ENCODE measurements around the gene PNPLA1.

DNA sequence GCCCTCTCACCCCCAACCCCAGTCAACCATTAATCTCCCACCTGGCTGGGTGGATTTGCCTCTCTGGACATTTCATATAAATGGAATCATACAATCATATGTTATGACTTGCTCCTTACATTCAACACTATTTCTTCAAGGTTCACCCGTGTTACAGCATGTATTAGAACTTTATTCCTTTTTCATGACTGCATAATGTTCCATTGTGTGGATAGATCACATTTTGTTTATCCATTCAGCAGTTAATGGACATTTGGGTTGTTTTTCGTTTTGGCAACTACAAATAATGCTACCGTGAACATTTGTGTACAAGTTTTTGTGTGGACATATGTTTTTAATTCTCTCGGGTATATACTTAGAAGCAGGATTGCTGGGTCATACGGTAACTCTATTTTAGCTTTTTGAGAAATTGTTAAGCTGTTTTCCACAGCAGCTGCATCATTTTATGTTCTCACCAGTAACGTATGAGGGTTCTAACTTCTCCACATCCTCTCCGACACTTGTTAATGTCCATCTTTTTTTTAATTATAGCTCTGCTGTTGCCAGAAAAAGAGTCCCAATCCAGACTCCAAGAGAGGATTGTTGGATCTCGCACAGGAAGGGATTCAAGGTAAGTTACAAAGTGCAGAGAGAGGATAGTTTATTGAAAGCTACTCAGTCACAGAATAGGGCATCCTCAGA, 82.8 kb downstream of the PNPLA1 start:
- TF ChIP-seq, protein P1, sequence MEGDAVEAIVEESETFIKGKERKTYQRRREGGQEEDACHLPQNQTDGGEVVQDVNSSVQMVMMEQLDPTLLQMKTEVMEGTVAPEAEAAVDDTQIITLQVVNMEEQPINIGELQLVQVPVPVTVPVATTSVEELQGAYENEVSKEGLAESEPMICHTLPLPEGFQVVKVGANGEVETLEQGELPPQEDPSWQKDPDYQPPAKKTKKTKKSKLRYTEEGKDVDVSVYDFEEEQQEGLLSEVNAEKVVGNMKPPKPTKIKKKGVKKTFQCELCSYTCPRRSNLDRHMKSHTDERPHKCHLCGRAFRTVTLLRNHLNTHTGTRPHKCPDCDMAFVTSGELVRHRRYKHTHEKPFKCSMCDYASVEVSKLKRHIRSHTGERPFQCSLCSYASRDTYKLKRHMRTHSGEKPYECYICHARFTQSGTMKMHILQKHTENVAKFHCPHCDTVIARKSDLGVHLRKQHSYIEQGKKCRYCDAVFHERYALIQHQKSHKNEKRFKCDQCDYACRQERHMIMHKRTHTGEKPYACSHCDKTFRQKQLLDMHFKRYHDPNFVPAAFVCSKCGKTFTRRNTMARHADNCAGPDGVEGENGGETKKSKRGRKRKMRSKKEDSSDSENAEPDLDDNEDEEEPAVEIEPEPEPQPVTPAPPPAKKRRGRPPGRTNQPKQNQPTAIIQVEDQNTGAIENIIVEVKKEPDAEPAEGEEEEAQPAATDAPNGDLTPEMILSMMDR (conservative IDR thresholded peaks at IDR 0.05) = no peak
- TF ChIP-seq EZH2 (IDR thresholded peaks at IDR 0.05; ENCODE audit: low read depth) = no peak
